ENCODE results near the gene ARL10. TPM values are rescaled to one million over a fixed set of nuclear protein-coding genes. Genes with fewer than 3 reads are reported as not detected.
A peak's percentile ranks its signal among the peaks of the same experiment; 100 is the strongest.

The ARL10 gene
- polyA plus RNA-seq, 3 donors from 2014 or later: 0.02 to 0.76 (median 0.45) TPM

DNA sequence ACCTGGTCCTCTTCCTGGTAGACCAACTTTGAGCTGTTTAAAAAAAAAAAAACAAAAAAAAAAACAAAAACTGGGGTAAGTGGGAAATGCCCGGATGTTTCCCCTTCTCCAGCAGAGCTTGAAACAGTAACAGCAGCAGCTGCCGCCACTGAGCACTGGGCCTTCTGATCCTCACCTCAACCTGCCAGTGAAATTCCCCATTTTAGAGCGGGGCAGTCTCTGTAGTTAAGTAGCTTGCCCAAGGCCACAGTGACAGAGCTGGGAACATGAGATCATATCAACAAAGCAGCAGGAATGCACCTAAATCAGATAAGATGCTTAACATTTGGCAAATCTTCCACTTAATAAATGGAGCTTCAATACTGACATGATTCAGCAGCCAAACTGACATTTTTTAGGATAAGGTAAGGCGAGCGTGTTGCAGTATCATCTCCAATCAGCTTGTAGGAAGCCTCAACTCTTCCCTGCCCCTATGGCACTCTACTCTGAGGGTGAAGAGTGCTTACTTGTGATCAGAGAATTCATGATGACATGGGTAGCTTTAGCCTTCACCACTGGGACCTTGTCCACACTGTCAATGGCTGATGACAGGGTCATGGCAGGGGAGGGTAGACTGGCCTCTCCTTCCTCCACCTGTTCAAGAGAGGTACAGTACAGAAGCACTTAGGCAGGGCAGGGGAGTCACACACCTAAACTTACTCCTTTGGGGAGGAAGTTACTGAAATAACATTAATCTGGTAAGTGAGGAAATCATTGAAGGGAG, 13.0 kb upstream of the ARL10 start:
- H3K9me3 Mint-ChIP-seq: no peaks in the 10 kb centered on the region
- H3K36me3 Mint-ChIP-seq: peaks cover 16 to 51% (median 38%) of the 10 kb centered on the region in 3 donors
- peaks cover 16 to 49% of the 10 kb centered on the region in 2 donors for H3K4me1 Mint-ChIP-seq
- no peak overlapping the region for H3K4me3 Mint-ChIP-seq
- peak overlapping the region in 5 of 6 donors; percentile 13 to 64 (median 57) for H3K27ac Mint-ChIP-seq
- no peak for DNase-seq
- peaks cover 0 to 1% (median 0%) of the 10 kb centered on the region in 3 donors for H3K27me3 Mint-ChIP-seq (ENCODE audit: low read depth in 3 of 3)

GRCh38 chr5:176353533-176353932, 11.8 kb upstream of the ARL10 start:
- Mint-ChIP-seq H3K4me3 (no peak overlapping the region), H3K4me1 (peaks cover 22 to 60% of the 10 kb centered on the region in 2 donors), H3K9me3 (no peaks in the 10 kb centered on the region), H3K27me3 (ENCODE audit: low read depth in 3 of 3) (peaks cover 0 to 1% (median 0%) of the 10 kb centered on the region in 3 donors), H3K27ac (no peak overlapping the region), H3K36me3 (peaks cover 12 to 49% (median 39%) of the 10 kb centered on the region in 3 donors)
- no peak for DNase-seq

GRCh38 chr5:176355400-176356178, 9.7 kb upstream of the ARL10 start:
- no peaks in the 10 kb centered on the region for H3K9me3 Mint-ChIP-seq
- H3K27ac Mint-ChIP-seq: no peak overlapping the region
- no peak overlapping the region for H3K4me3 Mint-ChIP-seq
- peaks cover 0 to 1% (median 0%) of the 10 kb centered on the region in 3 donors for H3K27me3 Mint-ChIP-seq (ENCODE audit: low read depth in 3 of 3)
- DNase-seq: no peak
- H3K4me1 Mint-ChIP-seq: peaks cover 27 to 70% of the 10 kb centered on the region in 2 donors
- H3K36me3 Mint-ChIP-seq: peaks cover 7 to 33% (median 26%) of the 10 kb centered on the region in 3 donors

DNA sequence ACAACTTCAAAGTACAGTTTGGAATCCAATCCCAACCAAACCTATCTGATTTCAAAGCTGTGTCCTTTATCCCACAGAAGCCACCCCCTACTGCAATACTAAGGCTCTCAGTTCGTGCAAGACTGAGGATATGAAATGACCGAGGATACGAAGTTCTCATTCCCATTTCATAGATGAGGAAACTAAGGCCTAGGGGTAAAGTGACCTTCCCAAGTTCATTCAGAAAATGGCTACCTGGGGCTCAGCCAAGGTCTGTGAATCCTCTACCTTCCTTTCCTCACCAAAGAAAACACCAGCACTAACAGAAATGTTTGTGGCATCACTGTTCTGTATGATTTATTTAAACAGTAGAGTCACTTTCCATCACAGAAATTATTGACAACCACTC, 9.1 kb upstream of the ARL10 start:
- no peaks in the 10 kb centered on the region for H3K9me3 Mint-ChIP-seq
- H3K27me3 Mint-ChIP-seq (ENCODE audit: low read depth in 3 of 3): peaks cover 0 to 1% (median 1%) of the 10 kb centered on the region in 3 donors
- DNase-seq: no peak
- no peak overlapping the region for H3K27ac Mint-ChIP-seq
- peaks cover 27 to 70% of the 10 kb centered on the region in 2 donors for H3K4me1 Mint-ChIP-seq
- peaks cover 4 to 33% (median 26%) of the 10 kb centered on the region in 3 donors for H3K36me3 Mint-ChIP-seq
- H3K4me3 Mint-ChIP-seq: no peak overlapping the region

DNA sequence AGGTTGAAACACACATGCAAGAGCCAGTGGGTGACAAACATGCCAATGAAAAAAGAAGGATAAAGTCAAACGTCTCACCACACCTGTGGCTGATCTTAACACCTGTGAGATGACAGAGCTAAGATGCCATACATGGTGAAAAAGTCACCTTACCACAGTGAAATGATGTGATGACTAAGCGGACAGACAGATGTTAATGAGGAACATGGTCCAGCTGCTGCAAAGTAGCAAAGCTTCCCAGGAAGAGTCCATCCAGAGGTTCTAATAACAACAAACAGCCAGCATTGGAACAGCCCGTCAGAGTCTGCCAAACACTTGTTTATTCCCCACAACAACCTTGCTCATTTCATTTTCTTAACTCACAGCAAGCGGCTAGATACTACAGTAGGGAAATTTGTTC, 5.6 kb upstream of the ARL10 start:
- DNase-seq: no peak
- Mint-ChIP-seq H3K27ac (peak overlapping the region in 5 of 6 donors; percentile 11 to 71 (median 60)), H3K36me3 (peaks cover 4 to 16% (median 13%) of the 10 kb centered on the region in 3 donors), H3K9me3 (no peaks in the 10 kb centered on the region), H3K27me3 (ENCODE audit: low read depth in 3 of 3) (peaks cover 0 to 12% (median 5%) of the 10 kb centered on the region in 3 donors), H3K4me3 (peak overlapping the region; percentile 64 to 82 (median 75)), H3K4me1 (peaks cover 39 to 55% of the 10 kb centered on the region in 2 donors)

DNA sequence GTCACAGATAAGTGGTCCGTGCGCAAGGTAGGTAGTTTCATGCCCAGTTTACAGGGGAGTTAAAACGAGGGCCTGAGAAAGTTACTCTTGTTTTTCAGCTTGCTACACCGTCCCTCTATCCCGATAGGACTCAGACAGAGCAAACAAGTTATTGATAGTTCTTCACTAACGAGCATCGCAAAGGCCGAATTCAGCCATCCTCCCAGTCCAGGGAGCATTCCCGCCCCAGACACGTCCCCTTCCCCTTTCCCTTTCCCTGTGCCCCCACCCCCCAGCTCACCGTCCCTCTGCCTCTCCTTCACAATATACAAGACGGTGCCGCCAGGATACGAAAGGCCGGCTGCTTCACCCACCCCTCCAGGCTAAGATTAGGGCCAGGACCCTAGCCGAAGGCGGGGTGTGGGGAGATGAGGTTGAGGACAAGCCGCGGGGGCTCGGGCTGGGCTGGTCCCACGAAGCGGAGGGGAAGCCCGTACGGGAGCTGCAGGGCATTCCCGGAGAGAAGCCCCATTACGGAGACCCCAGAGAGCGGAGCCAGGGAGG, 4.3 kb upstream of the ARL10 start:
- Mint-ChIP-seq H3K36me3 (peaks cover 4 to 12% (median 9%) of the 10 kb centered on the region in 3 donors), H3K4me3 (peak overlapping the region; percentile 93 to 97 (median 95)), H3K9me3 (no peaks in the 10 kb centered on the region), H3K27me3 (ENCODE audit: low read depth in 3 of 3) (peaks cover 0 to 12% (median 5%) of the 10 kb centered on the region in 3 donors), H3K4me1 (peaks cover 42 to 53% of the 10 kb centered on the region in 2 donors), H3K27ac (peak overlapping the region; percentile 87 to 97 (median 91))
- DNase-seq: no peak

DNA sequence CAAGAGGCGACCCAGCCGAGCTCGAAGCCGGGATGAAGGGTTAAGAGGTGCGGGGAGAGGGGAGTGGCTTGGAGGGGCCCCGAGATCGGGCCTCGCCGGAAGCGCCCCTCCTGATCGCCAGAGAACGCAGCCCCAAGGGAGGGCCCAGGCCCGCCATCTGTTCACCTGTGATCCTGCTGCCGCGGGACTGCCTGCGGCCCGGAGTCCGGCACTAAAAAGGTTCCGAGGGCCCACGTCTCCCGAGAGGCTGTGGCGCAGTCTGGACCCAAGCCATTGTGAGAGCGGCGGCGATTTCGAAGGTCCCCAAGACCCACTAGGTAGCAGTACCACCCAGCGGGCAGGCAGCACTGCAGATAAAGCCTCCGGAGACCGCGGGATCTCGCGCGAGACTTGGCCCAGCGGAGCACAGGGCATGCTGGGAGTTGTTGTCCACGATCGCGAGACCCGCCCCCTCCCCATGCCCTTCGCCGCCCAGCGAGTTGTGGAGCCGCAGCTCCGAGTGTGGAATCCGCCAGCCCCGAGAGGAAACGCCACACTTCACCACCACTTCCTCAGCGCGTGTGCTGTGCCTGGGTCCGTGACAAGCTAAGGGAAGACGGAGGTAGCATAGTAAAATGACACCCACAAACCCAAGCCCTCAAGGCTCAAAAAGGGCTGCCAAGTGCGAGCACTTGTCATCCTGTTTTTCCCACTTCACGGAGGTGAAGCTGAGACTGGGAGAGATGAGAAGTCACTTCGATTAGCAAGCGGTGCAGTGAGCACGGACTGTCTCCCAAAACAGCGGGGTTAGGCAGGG, 3.7 kb upstream of the ARL10 start, which contains the start of gene KIAA1191:
TSS of gene KIAA1191 (minus strand) at position 328 of the 796 bp plus-strand sequence. CDS start 2,256 bp downstream, outside the sequence.
- Mint-ChIP-seq H3K27ac (peak within 1 kb of the TSS; percentile 87 to 97 (median 92)), H3K4me3 (peak within 1 kb of the TSS; percentile 93 to 97 (median 95)), H3K4me1 (peaks cover 41 to 52% of the 10 kb centered on the region in 2 donors), H3K9me3 (no peaks in the 10 kb centered on the region), H3K36me3 (peaks cover 4 to 10% (median 9%) of the 10 kb centered on the region in 3 donors), H3K27me3 (ENCODE audit: low read depth in 3 of 3) (peaks cover 0 to 12% (median 5%) of the 10 kb centered on the region in 3 donors)
- peak; percentile 93 to 94 (median 93) for DNase-seq

DNA sequence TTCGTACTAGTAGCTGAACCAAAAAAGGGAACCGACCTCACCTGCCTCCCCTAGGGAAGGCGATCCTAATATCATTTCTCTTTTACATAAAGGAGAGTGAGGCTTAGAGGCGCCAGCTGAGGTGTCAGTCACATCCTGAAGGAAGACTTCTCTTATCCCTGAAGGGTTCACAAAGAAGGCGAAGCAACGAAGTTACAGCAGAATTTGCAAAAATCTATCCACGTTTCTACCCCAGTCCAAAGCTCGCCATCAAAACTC, 3.1 kb upstream of the ARL10 start:
- Mint-ChIP-seq H3K36me3 (peaks cover 4 to 9% (median 9%) of the 10 kb centered on the region in 3 donors), H3K27ac (peak overlapping the region; percentile 87 to 97 (median 92)), H3K27me3 (ENCODE audit: low read depth in 3 of 3) (peaks cover 0 to 12% (median 5%) of the 10 kb centered on the region in 3 donors), H3K9me3 (no peaks in the 10 kb centered on the region), H3K4me1 (peaks cover 41 to 52% of the 10 kb centered on the region in 2 donors), H3K4me3 (peak overlapping the region; percentile 93 to 97 (median 95))
- DNase-seq: no peak

DNA sequence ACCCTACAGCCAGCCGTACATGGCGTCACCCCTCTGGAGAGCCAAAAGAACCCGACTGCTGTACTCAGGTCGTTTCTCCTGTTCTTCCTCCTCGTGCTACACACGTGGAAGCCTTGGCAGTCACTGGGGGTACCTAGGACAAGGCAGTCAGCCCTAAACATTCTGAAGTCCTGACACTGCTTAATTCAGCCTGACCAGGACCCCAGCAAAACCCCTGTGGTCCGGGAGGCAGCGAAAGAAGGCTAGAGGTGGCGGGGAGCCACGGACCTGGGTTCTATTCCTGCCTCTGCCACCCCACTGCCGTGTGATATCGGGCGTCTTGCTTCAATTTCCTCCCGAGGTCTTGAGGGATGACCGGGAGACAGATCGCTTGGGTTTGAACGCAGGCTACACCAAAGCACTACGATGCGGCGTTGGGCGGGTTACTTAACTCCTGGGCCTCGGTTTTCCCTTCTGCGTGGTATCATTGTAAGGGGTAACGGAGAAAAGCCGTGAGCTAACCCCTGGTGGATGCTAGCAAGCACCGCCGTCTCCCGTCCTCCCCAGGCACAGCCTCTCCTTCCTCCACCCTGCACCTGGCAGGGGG, 429 bp upstream of the ARL10 start:
- peak overlapping the region; percentile 69 to 80 (median 71) for H3K4me3 Mint-ChIP-seq
- peaks cover 0 to 11% (median 7%) of the 10 kb centered on the region in 3 donors for H3K36me3 Mint-ChIP-seq
- peaks cover 30 to 33% of the 10 kb centered on the region in 2 donors for H3K4me1 Mint-ChIP-seq
- H3K27me3 Mint-ChIP-seq (ENCODE audit: low read depth in 3 of 3): peaks cover 2 to 15% (median 5%) of the 10 kb centered on the region in 3 donors
- no peaks in the 10 kb centered on the region for H3K9me3 Mint-ChIP-seq
- peak overlapping the region in 4 of 6 donors; percentile 12 to 66 (median 50) for H3K27ac Mint-ChIP-seq
- no peak for DNase-seq

- H3K27me3 Mint-ChIP-seq (ENCODE audit: low read depth in 3 of 3): peaks cover 2 to 12% (median 5%) of the 10 kb centered on the region in 3 donors
- DNase-seq: no peak
Observed at GRCh38 chr5:176366232-176366894, 1.1 kb downstream of the ARL10 start.

DNA sequence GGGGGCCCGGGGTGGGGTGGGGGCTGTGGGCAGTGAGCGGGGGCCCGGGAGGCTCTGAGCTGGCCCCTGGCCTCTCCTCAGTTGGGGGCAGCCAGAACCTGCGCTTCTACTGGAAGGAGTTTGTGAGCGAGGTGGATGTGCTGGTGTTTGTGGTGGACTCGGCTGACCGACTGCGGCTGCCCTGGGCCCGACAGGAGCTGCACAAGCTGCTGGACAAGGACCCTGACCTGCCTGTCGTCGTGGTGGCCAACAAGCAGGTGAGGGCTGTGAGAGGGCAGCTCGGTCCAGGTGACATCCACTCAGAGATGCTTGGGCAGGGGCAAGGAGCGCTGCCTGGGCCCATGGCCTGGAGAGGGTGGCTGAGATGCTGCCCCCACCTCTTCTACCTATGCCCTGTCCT, 3.4 kb downstream of the ARL10 start:
- DNase-seq: no peak
- Mint-ChIP-seq H3K27ac (no peak overlapping the region), H3K9me3 (no peaks in the 10 kb centered on the region), H3K4me3 (no peak overlapping the region), H3K27me3 (ENCODE audit: low read depth in 3 of 3) (peaks cover 0 to 4% (median 2%) of the 10 kb centered on the region in 3 donors), H3K4me1 (peaks cover 8 to 15% of the 10 kb centered on the region in 2 donors), H3K36me3 (peaks cover 3 to 14% (median 7%) of the 10 kb centered on the region in 3 donors)

More at GRCh38 chr5:176366232-176366894, 1.1 kb downstream of the ARL10 start:
- Mint-ChIP-seq H3K4me3 (peak overlapping the region; percentile 68 to 81 (median 72)), H3K36me3 (peaks cover 3 to 11% (median 7%) of the 10 kb centered on the region in 3 donors), H3K4me1 (peaks cover 27 to 30% of the 10 kb centered on the region in 2 donors), H3K27ac (peak overlapping the region in 3 of 6 donors; percentile 19 to 47 (median 22)), H3K9me3 (no peaks in the 10 kb centered on the region)
